Gastrocnemius medialis (tissue), 4 donors: ENCODE results near the gene HCN1. TPM values are rescaled to one million over a fixed set of nuclear protein-coding genes. Genes with fewer than 3 reads are reported as not detected.
"Not testable (repeated sequence)": the region's sequence is repeated elsewhere in the genome, so short reads cannot be mapped to it uniquely, and the experiment has no call there.

ENCODE experiments used
- ATAC-seq, 2 donors: fragments of 150-250 bp; one replicate each; pipeline ENCODE4 v1.9.1; 2016
- DNase-seq, 2 donors: peaks; one replicate each; pipeline ENCODE4 v3.0.0-alpha.2; 2019
- H3K27ac ChIP-seq, 4 donors: fragments of 200-600 bp; sonication (generic); 1 replicate in 1 of 4; 2 replicates in 3 of 4; pipeline ENCODE4 v1.5.1; 2016 to 2018; ENCODE audit warnings: mild to moderate bottlenecking in 2 of 4, moderate library complexity in 1 of 4
- H3K27me3 ChIP-seq, 3 donors: fragments of 200-600 bp; sonication (generic) in 2 of 3; 1 replicate in 1 of 3; 2 replicates in 2 of 3; pipeline versions ENCODE4 v1.5.1 to v1.6.0; 2016 to 2019; ENCODE audit warnings: mild to moderate bottlenecking in 1 of 3, moderate library complexity in 1 of 3
- H3K36me3 ChIP-seq, 2 donors: fragments of 200-600 bp; sonication (generic) in 1 of 2; one replicate each; pipeline ENCODE4 v1.5.1; 2017 to 2018
- H3K4me1 ChIP-seq, 2 donors: fragments of 200-600 bp; sonication (generic) in 1 of 2; one replicate each; pipeline ENCODE4 v1.5.1; 2016 to 2017; ENCODE audit warnings: mild to moderate bottlenecking in 2 of 2
- H3K4me3 ChIP-seq, 4 donors: fragments of 200-600 bp; sonication (generic) in 3 of 4; 1 replicate in 1 of 4; 2 replicates in 3 of 4; pipeline ENCODE4 v1.5.1; 2016 to 2019; ENCODE audit warnings: mild to moderate bottlenecking in 2 of 4
- H3K9me3 ChIP-seq, 3 donors: fragments of 200-600 bp; sonication (generic) in 2 of 3; 1 replicate in 1 of 3; 2 replicates in 2 of 3; pipeline ENCODE4 v1.5.1; 2016 to 2019
- POLR2A ChIP-seq, 2 donors: fragments of 450-650 bp; IDR thresholded peaks; one replicate each; pipeline ENCODE4 v1.6.1; 2017; ENCODE audit warnings: antibody characterized with exemption in 2 of 2, mild to moderate bottlenecking in 2 of 2, moderate library complexity in 2 of 2
- in situ Hi-C, 4 donors: fragments of 200-750 bp; cut with MboI; loops; one replicate each; pipeline versions ENCODE4 v1.15.0 to v1.8.0; 2017; ENCODE audit warnings: low sequenced_read_pairs in 4 of 4
- intact Hi-C: fragments of 100-400 bp; cut with DNase I; formaldehyde crosslinking; loops from one replicate; pipeline ENCODE4 v1.15.1; 2023; ENCODE audit warnings: low total_unique reads
- total RNA-seq, 4 donors: library from RNA; depleted of rRNA; stranded (reverse); fragments of >200 nt; gene quantifications; one replicate each; pipeline versions ENCODE4 v1.1.0 to v1.2.3, GENCODE V29; 2016
- TF ChIP-seq, protein P1 (sequence below), 5 experiments: fragments of 450-650 bp in 3 of 5; fragments of 200-600 bp in 2 of 5; sonication (generic) in 2 of 5; IDR thresholded peaks in 4 of 5; conservative IDR thresholded peaks in 1 of 5; 1 replicate in 4 of 5; 2 replicates in 1 of 5; pipeline ENCODE4 v1.5.1; 2016 to 2019; ENCODE audit warnings: antibody characterized with exemption in 5 of 5, mild to moderate bottlenecking in 3 of 5, moderate library complexity in 3 of 5

HCN1 gene
- total RNA-seq, 4 donors from 2014 or later = 0.02 to 0.47 (median 0.20) TPM

DNA sequence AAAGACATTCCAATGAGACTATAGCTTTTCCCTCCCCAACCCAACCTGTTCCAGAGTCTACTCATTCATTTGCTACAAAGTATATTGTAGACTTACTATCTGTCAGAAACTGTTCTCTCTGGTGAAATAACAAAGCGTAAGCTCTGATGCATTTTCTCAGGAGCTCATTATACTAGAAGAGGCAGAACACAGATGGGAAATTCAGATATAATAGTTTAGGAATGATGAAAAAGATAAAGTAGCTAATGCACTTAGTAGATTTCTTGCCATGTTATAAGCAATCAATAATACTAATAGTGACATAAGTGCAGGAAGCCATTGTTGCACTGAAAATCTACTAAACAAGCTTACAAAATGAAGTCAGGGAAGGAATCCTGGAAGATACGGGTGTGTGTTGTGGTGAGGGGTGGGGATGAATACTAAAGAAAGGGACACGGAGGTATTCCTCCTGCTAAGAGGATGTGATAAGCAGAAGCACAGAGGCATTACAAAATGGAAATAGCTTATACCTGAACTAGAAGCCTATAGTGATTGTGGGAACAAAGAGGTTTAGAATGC is 78.2 kb downstream of the HCN1 start:
- ATAC-seq = no peak
- DNase-seq = no peak
- Histone ChIP-seq H3K4me1 (no peaks in the 10 kb centered on the region), H3K4me3 (no peak overlapping the region), H3K36me3 (no peaks in the 10 kb centered on the region), H3K9me3 (no peaks in the 10 kb centered on the region), H3K27ac (no peak overlapping the region), H3K27me3 (no peaks in the 10 kb centered on the region)
- intact Hi-C loops (no loop called here), in situ Hi-C loops (no loop called here)
- TF ChIP-seq, protein P1, sequence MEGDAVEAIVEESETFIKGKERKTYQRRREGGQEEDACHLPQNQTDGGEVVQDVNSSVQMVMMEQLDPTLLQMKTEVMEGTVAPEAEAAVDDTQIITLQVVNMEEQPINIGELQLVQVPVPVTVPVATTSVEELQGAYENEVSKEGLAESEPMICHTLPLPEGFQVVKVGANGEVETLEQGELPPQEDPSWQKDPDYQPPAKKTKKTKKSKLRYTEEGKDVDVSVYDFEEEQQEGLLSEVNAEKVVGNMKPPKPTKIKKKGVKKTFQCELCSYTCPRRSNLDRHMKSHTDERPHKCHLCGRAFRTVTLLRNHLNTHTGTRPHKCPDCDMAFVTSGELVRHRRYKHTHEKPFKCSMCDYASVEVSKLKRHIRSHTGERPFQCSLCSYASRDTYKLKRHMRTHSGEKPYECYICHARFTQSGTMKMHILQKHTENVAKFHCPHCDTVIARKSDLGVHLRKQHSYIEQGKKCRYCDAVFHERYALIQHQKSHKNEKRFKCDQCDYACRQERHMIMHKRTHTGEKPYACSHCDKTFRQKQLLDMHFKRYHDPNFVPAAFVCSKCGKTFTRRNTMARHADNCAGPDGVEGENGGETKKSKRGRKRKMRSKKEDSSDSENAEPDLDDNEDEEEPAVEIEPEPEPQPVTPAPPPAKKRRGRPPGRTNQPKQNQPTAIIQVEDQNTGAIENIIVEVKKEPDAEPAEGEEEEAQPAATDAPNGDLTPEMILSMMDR (IDR thresholded peaks at IDR 0.05 in 4 of 5, conservative IDR thresholded peaks at IDR 0.05 in 1 of 5) = no peak
- TF ChIP-seq POLR2A (IDR thresholded peaks at IDR 0.05) = no peak

GRCh38 chr5:45609661-45610060 is 86.5 kb downstream of the HCN1 start:
- H3K9me3 ChIP-seq = no peaks in the 10 kb centered on the region
- no peaks in the 10 kb centered on the region for H3K4me1 ChIP-seq
- intact Hi-C loops (no loop called here), in situ Hi-C loops (no loop called here)
- TF ChIP-seq, protein P1 (IDR thresholded peaks at IDR 0.05 in 4 of 5, conservative IDR thresholded peaks at IDR 0.05 in 1 of 5) = no peak
- TF ChIP-seq POLR2A (IDR thresholded peaks at IDR 0.05) = no peak
- ATAC-seq (no peak), DNase-seq (no peak)
- H3K36me3 ChIP-seq = no peaks in the 10 kb centered on the region
- H3K27me3 ChIP-seq = no peaks in the 10 kb centered on the region
- no peak overlapping the region for H3K4me3 ChIP-seq
- no peak overlapping the region for H3K27ac ChIP-seq

DNA sequence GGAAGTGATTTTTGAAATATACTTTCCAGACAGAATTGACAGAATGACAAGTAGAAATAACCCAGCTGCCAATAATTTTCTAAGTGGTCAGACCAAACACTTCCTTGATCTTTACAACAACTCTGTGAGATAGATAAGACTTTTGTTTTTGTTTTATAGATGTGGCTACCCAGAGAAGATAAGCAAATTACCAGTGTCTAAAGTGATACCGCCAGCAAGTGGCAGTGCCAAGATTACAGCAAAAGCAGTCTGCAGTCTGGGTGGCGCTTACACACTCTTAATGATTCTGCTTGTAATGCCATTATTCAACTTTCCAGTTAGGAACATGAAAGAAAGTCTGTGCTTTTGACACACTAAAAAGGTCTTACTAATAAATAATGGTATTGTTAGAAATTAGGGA is 92.1 kb downstream of the HCN1 start:
- Histone ChIP-seq H3K27ac (no peak overlapping the region), H3K9me3 (no peaks in the 10 kb centered on the region), H3K4me3 (no peak overlapping the region), H3K27me3 (no peaks in the 10 kb centered on the region), H3K4me1 (no peaks in the 10 kb centered on the region), H3K36me3 (no peaks in the 10 kb centered on the region)
- DNase-seq (no peak), ATAC-seq (no peak)
- in situ Hi-C loops (no loop called here), intact Hi-C loops (no loop called here)
- TF ChIP-seq, protein P1 (IDR thresholded peaks at IDR 0.05 in 4 of 5, conservative IDR thresholded peaks at IDR 0.05 in 1 of 5) = no peak
- TF ChIP-seq POLR2A (IDR thresholded peaks at IDR 0.05) = no peak

GRCh38 chr5:45601424-45601823 is 94.8 kb downstream of the HCN1 start:
- H3K27me3 ChIP-seq = no peaks in the 10 kb centered on the region
- H3K9me3 ChIP-seq = no peaks in the 10 kb centered on the region
- DNase-seq (no peak), ATAC-seq (no peak)
- H3K4me1 ChIP-seq = no peaks in the 10 kb centered on the region
- no peak overlapping the region for H3K27ac ChIP-seq
- in situ Hi-C loops = no loop called here
- intact Hi-C loops = no loop called here
- TF ChIP-seq, protein P1 (IDR thresholded peaks at IDR 0.05 in 4 of 5, conservative IDR thresholded peaks at IDR 0.05 in 1 of 5) = no peak
- H3K36me3 ChIP-seq = no peaks in the 10 kb centered on the region
- H3K4me3 ChIP-seq = no peak overlapping the region

DNA sequence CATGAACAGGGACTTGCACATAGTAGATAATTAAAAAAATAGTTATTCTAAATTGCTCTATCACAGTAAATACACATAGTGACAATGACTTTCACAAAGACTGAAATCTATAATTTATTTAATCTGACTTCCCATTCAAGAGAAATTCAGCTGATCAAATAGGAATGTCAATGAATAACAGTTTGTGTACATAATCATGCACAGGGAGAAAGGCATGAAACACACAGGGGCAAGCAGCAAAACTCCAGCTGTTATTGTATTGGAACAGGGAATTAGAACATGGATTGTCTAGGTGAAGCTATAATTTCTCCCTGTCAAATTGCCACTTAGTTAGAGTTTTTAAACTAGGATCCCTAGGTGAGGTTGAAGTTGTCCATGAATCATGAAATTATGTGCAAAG is 99.9 kb downstream of the HCN1 start:
- H3K4me1 ChIP-seq = no peaks in the 10 kb centered on the region
- in situ Hi-C loops = no loop called here
- ATAC-seq (no peak), DNase-seq (no peak)
- no peaks in the 10 kb centered on the region for H3K36me3 ChIP-seq
- no peak overlapping the region for H3K4me3 ChIP-seq
- no peaks in the 10 kb centered on the region for H3K27me3 ChIP-seq
- H3K27ac ChIP-seq = no peak overlapping the region
- TF ChIP-seq, protein P1 (IDR thresholded peaks at IDR 0.05 in 4 of 5, conservative IDR thresholded peaks at IDR 0.05 in 1 of 5) = no peak
- TF ChIP-seq POLR2A (IDR thresholded peaks at IDR 0.05) = no peak
- intact Hi-C loops = no loop called here
- H3K9me3 ChIP-seq = no peaks in the 10 kb centered on the region

GRCh38 chr5:45586001-45586400 is 110.2 kb downstream of the HCN1 start:
- H3K27ac ChIP-seq, intact Hi-C loops, ATAC-seq, H3K36me3 ChIP-seq, DNase-seq, H3K4me3 ChIP-seq, H3K4me1 ChIP-seq, in situ Hi-C loops, H3K9me3 ChIP-seq, H3K27me3 ChIP-seq: not testable (repeated sequence)
